Measurements from ENCODE around the gene TCF7L2.

DNA sequence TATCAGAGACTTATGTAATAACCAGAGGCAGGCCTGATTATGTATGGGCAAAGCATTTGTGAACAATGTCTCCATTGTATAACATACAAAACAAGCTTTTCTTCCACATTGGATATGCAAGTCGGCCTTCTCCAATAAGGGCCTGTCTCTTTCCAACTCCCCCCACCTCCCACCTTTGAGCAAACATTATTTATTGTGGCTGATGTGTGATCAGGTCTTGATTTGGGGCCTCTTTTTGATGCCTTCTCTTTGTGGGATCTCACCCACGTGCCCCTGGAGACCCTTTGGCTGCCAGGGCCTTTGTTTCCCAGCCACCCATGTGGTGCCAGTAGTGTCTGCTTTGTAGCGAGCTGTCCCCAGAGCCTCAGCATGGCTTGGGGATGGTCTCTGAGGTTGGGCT lies 53.0 kb downstream of the TCF7L2 start:
- TF ChIP-seq POLR2A (IDR thresholded peaks at IDR 0.05) (no peak), POLR2AphosphoS5 (IDR thresholded peaks at IDR 0.05; ENCODE audit: insufficient read depth in 1 of 2, low read depth in 1 of 2) (no peak)
- TF ChIP-seq, protein P1, sequence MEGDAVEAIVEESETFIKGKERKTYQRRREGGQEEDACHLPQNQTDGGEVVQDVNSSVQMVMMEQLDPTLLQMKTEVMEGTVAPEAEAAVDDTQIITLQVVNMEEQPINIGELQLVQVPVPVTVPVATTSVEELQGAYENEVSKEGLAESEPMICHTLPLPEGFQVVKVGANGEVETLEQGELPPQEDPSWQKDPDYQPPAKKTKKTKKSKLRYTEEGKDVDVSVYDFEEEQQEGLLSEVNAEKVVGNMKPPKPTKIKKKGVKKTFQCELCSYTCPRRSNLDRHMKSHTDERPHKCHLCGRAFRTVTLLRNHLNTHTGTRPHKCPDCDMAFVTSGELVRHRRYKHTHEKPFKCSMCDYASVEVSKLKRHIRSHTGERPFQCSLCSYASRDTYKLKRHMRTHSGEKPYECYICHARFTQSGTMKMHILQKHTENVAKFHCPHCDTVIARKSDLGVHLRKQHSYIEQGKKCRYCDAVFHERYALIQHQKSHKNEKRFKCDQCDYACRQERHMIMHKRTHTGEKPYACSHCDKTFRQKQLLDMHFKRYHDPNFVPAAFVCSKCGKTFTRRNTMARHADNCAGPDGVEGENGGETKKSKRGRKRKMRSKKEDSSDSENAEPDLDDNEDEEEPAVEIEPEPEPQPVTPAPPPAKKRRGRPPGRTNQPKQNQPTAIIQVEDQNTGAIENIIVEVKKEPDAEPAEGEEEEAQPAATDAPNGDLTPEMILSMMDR (IDR thresholded peaks at IDR 0.05), result no peak
